Measurements from ENCODE around the gene ATPAF1.

ATPAF1 gene

DNA sequence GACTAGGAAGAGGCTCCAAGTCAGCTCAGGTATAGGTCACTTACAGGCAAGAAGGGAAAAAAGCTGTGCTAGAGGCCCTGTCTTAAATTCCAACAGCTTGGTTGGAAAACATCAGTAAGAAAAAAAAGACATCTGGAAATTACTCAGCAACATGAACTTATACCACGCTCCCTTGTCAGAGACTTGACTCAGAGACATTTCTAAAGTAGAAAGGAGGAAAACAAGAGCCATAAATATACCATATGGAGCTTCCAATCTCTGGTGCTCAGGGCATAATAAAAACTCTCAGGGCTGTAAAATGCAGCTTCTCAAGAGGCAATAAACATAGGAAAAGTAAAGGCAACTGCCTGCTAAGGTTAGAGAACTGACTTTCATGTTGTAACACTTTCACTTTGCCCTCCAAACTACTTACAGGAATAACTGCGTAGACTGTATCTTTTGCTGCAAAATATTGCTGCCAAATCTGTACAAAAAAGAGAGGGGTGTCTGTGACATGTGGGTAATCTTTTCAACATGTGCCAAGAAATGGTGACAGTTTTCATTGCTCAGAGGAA lies 14.7 kb downstream of the ATPAF1 start:
- TF ChIP-seq, protein P1, sequence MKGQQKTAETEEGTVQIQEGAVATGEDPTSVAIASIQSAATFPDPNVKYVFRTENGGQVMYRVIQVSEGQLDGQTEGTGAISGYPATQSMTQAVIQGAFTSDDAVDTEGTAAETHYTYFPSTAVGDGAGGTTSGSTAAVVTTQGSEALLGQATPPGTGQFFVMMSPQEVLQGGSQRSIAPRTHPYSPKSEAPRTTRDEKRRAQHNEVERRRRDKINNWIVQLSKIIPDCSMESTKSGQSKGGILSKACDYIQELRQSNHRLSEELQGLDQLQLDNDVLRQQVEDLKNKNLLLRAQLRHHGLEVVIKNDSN (IDR thresholded peaks at IDR 0.05) = no peak
- TF ChIP-seq TEAD4 (IDR thresholded peaks at IDR 0.05) (no peak), EP300 (IDR thresholded peaks at IDR 0.05; ENCODE audit: borderline replicate concordance) (no peak), RAD21 (IDR thresholded peaks at IDR 0.05; ENCODE audit: low read depth) (no peak), CREB1 (IDR thresholded peaks at IDR 0.05; ENCODE audit: low read depth) (no peak), EGR1 (IDR thresholded peaks at IDR 0.05) (no peak), CEBPB (IDR thresholded peaks at IDR 0.05) (no peak), NFIC (IDR thresholded peaks at IDR 0.05) (no peak), TCF12 (IDR thresholded peaks at IDR 0.05; ENCODE audit: low read depth) (no peak), YY1 (IDR thresholded peaks at IDR 0.05; ENCODE audit: low read depth) (no peak)
- TF ChIP-seq, protein P2, sequence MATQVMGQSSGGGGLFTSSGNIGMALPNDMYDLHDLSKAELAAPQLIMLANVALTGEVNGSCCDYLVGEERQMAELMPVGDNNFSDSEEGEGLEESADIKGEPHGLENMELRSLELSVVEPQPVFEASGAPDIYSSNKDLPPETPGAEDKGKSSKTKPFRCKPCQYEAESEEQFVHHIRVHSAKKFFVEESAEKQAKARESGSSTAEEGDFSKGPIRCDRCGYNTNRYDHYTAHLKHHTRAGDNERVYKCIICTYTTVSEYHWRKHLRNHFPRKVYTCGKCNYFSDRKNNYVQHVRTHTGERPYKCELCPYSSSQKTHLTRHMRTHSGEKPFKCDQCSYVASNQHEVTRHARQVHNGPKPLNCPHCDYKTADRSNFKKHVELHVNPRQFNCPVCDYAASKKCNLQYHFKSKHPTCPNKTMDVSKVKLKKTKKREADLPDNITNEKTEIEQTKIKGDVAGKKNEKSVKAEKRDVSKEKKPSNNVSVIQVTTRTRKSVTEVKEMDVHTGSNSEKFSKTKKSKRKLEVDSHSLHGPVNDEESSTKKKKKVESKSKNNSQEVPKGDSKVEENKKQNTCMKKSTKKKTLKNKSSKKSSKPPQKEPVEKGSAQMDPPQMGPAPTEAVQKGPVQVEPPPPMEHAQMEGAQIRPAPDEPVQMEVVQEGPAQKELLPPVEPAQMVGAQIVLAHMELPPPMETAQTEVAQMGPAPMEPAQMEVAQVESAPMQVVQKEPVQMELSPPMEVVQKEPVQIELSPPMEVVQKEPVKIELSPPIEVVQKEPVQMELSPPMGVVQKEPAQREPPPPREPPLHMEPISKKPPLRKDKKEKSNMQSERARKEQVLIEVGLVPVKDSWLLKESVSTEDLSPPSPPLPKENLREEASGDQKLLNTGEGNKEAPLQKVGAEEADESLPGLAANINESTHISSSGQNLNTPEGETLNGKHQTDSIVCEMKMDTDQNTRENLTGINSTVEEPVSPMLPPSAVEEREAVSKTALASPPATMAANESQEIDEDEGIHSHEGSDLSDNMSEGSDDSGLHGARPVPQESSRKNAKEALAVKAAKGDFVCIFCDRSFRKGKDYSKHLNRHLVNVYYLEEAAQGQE (IDR thresholded peaks at IDR 0.05; ENCODE audit: low read depth) = no peak
- TF ChIP-seq, protein P3, sequence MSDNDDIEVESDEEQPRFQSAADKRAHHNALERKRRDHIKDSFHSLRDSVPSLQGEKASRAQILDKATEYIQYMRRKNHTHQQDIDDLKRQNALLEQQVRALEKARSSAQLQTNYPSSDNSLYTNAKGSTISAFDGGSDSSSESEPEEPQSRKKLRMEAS (IDR thresholded peaks at IDR 0.05) = no peak

DNA sequence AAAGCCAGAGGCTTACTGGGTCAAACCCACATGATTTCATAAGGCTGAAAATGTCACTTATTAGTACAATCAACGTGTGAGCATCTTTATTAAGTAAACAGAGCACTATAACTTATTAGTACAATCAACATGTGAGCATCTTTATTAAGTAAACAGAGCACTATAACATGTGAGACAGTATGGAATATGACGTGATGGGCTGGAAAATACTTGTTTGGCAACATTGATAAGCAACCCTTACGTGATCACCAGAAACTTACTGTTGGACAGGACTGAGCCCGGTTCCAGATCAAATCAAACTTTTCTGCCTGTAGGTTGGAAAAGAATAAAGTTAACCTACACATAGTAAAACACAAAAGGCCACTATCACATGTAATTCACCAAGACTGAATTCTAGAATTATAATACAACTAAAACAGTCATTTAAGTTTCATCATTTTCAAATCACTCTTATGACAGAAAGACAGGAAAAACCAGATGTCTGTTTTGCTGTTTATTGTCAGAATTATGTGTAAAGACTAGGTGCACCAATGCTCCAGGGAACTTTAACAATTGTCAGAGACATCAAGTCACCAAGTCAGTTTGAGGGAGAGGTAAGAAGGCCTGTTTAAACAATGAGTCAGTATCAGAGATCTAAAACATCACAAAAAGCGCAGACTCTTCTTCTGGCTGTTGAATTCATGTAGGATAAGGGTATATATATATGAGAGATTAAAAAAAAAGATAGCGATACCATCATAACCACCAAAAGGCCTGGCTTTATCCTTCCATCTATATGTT lies 15.7 kb downstream of the ATPAF1 start:
- TF ChIP-seq TCF12 (IDR thresholded peaks at IDR 0.05; ENCODE audit: low read depth) (no peak), CEBPB (IDR thresholded peaks at IDR 0.05) (no peak), CREB1 (IDR thresholded peaks at IDR 0.05; ENCODE audit: low read depth) (no peak), RAD21 (IDR thresholded peaks at IDR 0.05; ENCODE audit: low read depth) (no peak), FOXM1 (IDR thresholded peaks at IDR 0.05; ENCODE audit: borderline replicate concordance, low read depth) (no peak)

DNA sequence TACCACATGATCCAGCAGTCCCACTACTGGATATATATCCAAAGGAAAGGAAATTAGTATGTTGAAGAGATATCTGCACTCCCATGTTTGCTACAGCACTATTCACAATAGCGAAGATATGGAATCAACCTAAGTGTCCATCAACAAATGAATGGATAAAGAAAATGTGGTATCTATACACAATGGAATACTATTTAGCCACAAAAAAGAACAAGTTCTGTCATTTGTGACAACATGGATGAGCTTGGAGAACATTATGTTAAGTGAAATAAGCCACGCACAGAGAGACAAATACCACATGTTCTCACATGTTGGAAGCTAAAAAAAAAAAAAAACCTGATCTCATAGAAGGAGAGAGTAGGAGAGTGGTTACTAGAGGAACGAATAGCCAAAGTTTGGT lies 17.7 kb downstream of the ATPAF1 start:
- TF ChIP-seq TAF1 (IDR thresholded peaks at IDR 0.05; ENCODE audit: low read depth) (no peak), CREB1 (IDR thresholded peaks at IDR 0.05; ENCODE audit: low read depth) (no peak), EP300 (IDR thresholded peaks at IDR 0.05; ENCODE audit: borderline replicate concordance) (no peak), CEBPB (IDR thresholded peaks at IDR 0.05) (no peak), RAD21 (IDR thresholded peaks at IDR 0.05; ENCODE audit: low read depth) (no peak), YY1 (IDR thresholded peaks at IDR 0.05; ENCODE audit: low read depth) (no peak), FOXM1 (IDR thresholded peaks at IDR 0.05; ENCODE audit: borderline replicate concordance, low read depth) (no peak), TEAD4 (IDR thresholded peaks at IDR 0.05) (no peak), ZBTB7A (IDR thresholded peaks at IDR 0.05; ENCODE audit: low read depth) (no peak), TCF12 (IDR thresholded peaks at IDR 0.05; ENCODE audit: low read depth) (no peak), EGR1 (IDR thresholded peaks at IDR 0.05) (no peak), NFIC (IDR thresholded peaks at IDR 0.05) (no peak)
- TF ChIP-seq, protein P2 (IDR thresholded peaks at IDR 0.05; ENCODE audit: low read depth) = no peak
- TF ChIP-seq, protein P3 (IDR thresholded peaks at IDR 0.05) = no peak
- TF ChIP-seq, protein P1 (IDR thresholded peaks at IDR 0.05) = no peak

DNA sequence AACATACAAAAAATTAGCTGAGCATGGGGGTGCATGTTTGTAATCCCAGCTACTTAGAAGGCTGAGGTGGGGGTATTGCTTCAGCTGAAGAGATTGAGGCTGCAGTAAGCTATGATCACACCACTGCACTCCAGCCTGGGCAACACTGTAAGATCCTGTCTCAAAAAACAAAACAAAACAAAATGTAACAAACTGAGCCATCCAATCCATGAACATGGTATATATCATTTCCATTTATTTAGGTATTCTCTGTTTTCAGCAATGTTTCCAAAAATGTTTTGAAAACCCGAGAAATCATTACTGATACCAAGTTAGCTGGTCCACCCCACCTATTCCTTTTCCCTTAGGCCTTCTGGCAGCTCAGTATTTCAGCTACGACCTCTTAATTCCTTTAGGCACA lies 18.4 kb downstream of the ATPAF1 start:
- TF ChIP-seq ZBTB7A (IDR thresholded peaks at IDR 0.05; ENCODE audit: low read depth) (no peak), TAF1 (IDR thresholded peaks at IDR 0.05; ENCODE audit: low read depth) (no peak), EP300 (IDR thresholded peaks at IDR 0.05; ENCODE audit: borderline replicate concordance) (no peak), FOXM1 (IDR thresholded peaks at IDR 0.05; ENCODE audit: borderline replicate concordance, low read depth) (no peak), TEAD4 (IDR thresholded peaks at IDR 0.05) (no peak), NFIC (IDR thresholded peaks at IDR 0.05) (no peak), EGR1 (IDR thresholded peaks at IDR 0.05) (no peak), YY1 (IDR thresholded peaks at IDR 0.05; ENCODE audit: low read depth) (no peak), TCF12 (IDR thresholded peaks at IDR 0.05; ENCODE audit: low read depth) (no peak), CEBPB (IDR thresholded peaks at IDR 0.05) (no peak), CREB1 (IDR thresholded peaks at IDR 0.05; ENCODE audit: low read depth) (no peak), RAD21 (IDR thresholded peaks at IDR 0.05; ENCODE audit: low read depth) (no peak)
- TF ChIP-seq, protein P3 (IDR thresholded peaks at IDR 0.05) = no peak
- TF ChIP-seq, protein P1 (IDR thresholded peaks at IDR 0.05) = no peak
- TF ChIP-seq, protein P2 (IDR thresholded peaks at IDR 0.05; ENCODE audit: low read depth) = no peak
